Right renal pelvis (tissue), 4 donors: ENCODE measurements around the gene SPHK1. TPM values are rescaled to one million over a fixed set of nuclear protein-coding genes. Genes with fewer than 3 reads are reported as not detected.

ENCODE experiments used
- DNase-seq, 4 donors: peaks; one replicate each; pipeline ENCODE4 v3.0.0-alpha.2; 2013; ENCODE audit warnings: low read depth in 4 of 4, low spot score in 3 of 4, missing footprints in 1 of 4
- polyA plus RNA-seq, 4 donors: library from polyadenylated mRNA; unstranded; fragments of 120-200 nt; gene quantifications; one replicate each; pipeline ENCODE4 v1.2.1, GENCODE V29; 2013; ENCODE audit not compliant: insufficient read length in 4 of 4

The SPHK1 gene
- polyA plus RNA-seq, 4 donors = 1.8 to 4.6 (median 2.7) TPM

DNA sequence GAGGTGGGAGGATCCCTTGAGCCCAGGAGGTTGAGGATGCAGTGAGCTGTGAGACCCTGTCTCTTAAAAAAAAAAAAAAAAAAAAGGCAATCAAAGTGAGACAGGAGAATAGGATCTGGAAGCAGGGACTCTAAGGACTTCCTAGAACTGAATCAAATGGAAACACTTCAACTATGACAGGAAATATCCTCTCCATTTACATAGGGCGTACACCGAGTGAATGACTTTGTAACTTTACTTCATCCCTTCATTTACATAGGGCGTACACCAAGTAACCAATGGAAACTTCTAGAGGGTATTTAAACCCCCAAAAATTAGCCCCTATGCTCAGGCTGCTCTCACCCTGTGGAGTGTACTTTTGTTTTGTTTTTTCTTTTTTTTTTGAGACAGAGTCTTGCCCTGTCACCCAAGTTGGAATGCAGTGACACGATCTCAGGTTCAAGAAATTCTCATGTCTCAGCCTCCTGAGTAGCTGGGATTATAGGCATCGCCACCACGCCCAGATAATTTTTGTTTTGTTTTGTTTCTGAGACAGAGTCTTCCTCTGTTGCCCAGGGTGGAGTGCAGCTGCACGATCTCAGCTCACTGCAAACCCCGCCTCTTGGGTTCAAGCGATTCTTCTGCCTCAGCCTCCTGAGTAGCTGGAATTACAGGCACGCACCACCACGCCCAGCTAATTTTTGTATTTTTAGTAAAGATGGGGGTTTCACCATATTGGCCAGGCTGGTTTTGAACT, 21.1 kb upstream of the SPHK1 start:
- DNase-seq = no peak

- no peak for DNase-seq
Observed at GRCh38 chr17:76365256-76365903, 19.0 kb upstream of the SPHK1 start.

GRCh38 chr17:76366247-76366646, 18.2 kb upstream of the SPHK1 start:
- no peak for DNase-seq

GRCh38 chr17:76367642-76368041, 16.8 kb upstream of the SPHK1 start:
- DNase-seq = no peak

DNA sequence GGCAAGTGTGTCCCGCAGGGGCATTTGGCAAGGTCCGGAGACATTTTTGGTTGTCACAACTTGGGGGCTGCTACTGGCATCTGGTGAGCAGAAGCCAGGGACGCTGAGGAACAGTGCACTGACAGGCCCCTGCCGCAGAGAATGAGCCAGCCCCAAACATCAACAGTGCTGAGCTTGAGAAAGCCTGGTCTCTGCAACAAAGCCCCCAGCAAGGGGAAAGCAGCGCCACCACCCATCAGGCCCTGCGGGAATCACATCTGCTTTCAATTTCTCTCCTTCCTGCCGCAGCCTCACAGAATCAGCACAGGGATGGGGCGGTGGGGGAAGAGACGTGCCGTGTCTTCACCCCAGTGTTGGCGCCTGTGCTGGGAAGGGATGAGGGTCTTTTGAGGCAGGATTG, 15.9 kb upstream of the SPHK1 start:
- no peak for DNase-seq

DNA sequence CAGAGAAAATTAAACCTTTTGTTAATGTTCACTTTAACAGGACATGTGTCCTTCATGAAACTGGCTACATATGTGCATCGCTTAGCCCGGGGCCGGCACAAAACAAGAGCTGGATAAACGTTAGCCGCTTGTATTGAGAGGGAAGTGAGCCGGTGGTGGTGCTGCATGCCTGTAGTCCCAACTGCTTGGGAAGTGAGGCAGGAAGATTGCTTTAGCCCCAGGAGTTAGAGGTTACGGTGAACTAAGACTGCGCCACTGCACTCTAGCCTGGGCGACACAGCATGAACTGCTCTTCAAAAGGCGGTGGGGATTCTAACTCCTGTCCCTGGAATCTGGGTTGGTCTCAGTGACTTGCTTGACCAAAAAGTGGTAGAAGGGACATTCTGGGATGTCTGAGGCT, 15.0 kb upstream of the SPHK1 start:
- no peak for DNase-seq

DNA sequence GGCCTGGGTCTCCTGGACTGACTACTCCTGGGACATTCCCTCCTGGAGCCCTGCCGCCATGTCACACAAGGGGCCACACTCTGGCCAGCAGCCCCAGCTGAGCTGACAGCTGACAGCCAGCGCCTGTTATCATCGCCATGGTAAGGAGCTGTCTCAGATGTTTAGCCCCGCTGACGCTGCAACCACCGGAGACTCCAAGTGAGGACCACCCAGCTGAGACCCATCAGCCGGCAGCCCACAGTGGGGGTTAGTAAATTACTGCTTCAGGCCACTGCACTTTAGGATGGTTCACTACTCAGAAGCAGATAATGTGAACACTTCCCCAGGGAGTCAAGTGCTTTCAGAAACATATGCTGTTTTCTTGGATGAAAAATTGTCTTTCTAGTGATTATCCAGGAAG, 14.6 kb upstream of the SPHK1 start:
- DNase-seq = no peak

DNA sequence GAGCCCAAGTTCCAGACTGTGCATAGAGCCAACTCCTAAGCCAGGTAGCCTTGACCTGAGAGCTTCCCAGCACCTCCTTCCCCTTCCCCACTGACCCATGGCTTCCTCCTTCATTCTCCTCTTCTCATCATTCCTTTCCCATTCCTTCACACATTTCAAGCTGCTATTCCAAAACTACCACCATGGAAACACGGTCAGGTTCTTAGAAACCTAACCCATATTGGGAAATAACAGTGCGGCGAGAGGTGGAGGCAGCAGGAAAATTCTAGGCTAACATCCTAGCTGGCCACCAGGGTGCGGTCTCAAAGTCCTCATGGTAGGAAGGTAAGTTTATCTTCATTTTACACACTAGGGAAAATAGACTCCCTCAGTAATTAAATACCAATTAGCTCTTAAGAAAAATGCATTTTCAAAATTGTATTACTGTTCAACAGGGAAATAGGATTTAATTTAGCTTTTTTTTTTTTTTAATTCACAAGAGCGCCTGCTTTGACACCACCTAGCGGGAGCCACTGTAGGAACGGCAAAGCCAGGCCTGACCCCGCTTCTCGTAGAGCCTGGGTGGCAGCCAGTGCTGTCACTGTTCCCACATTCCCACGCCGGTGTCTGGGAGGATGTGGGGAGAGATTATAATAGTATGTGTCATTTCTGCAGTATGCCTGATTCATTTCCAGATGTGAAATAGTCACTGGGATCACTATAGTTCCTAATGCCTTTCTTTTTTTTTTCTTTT, 14.0 kb upstream of the SPHK1 start:
- DNase-seq = no peak

DNA sequence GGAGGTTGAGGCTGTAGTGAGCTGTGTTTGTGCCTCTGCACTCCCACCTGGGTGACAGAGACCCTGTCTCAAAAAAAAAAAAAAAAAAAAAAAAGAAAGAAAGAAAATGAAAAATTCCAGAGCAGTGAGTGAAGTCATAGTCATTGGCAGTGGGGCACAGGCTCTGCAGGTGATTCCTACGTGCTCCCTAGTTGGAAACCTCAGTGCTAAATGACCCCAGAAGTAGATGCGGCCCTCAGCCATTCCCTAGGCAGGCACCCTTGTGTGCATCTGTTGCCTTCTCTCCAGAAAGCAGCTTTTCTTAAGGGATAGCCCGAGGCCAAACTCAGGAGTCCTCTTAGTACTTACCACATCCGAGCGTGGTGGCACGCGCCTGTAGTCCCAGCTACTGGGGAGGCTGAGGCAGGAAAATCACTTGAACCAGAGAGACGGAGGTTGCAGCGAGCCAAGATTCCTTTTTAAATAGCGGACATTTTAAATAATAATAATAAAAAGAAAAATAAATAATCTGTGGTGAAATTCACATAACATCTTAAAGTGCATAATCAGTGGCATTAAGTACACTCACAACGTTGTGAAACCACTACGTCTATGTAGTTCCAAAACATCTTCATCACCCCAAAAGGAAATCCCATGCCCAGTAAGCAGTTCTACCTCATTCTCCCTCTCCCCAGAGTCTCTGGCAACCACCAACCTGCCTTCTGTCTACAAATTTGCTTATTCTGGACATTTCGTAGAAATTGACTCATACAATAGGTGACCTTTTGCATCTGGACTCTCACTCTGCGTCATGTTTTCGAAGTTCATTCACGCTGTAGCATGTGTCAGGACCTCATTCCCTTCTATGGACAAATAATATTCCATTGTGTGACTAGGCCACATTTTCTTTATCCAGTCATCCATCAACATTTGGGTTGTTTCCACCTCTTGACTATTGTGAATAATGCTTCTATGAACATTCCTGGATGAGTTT, 12.5 kb upstream of the SPHK1 start:
- no peak for DNase-seq

GRCh38 chr17:76376318-76377133, 7.9 kb upstream of the SPHK1 start:
- DNase-seq = no peak

DNA sequence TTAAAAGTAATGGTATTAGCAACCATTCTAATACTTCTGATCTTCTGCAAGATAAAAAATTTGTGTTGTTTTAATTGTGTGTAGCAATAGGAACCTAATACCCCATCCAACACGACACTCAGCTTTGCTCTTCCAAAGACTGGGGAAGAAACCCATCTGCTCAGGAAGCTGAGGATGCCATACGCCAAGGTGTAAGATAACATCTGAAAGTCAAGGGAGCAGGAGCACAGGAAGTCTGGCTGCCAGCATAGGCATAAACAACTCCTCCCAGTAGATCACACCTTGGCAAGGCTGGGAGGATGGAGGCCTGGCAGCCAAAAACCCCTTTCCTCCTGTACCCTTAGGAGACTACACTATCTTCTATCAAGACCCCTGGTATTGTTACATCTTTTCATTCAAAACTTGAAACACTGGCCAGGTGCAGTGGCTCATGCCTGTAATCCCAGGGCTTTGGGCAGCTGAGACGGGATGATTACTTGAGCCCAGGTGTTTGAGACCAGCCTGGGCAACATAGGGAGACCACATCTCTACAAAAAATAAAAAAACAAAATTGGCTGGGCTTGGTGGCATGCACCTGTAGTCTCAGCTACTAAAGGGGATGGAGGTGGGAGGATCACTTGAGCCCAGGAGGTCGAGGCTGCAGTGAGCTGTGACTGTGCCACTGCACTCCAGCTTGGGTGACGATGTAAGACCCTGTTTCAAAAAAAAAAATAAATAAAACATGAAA, 5.7 kb upstream of the SPHK1 start:
- DNase-seq = no peak

DNA sequence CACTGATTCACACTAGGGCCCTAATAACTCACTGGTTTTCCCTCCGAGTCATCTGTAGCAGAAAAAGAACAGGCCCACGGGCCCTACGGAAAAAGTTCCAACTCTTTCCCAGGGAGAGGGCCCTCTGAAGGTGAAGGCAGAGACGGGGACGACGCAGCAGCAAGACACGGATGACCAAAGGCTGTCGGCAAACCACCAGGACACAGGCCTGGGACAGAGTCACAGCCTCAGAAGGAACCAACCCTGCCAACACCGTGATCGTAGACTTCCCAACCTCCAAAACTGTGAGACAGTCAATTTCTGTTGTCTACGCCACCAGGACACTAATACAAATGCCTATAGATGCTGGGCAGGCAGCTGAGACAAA, 5.2 kb upstream of the SPHK1 start:
- DNase-seq = no peak

DNA sequence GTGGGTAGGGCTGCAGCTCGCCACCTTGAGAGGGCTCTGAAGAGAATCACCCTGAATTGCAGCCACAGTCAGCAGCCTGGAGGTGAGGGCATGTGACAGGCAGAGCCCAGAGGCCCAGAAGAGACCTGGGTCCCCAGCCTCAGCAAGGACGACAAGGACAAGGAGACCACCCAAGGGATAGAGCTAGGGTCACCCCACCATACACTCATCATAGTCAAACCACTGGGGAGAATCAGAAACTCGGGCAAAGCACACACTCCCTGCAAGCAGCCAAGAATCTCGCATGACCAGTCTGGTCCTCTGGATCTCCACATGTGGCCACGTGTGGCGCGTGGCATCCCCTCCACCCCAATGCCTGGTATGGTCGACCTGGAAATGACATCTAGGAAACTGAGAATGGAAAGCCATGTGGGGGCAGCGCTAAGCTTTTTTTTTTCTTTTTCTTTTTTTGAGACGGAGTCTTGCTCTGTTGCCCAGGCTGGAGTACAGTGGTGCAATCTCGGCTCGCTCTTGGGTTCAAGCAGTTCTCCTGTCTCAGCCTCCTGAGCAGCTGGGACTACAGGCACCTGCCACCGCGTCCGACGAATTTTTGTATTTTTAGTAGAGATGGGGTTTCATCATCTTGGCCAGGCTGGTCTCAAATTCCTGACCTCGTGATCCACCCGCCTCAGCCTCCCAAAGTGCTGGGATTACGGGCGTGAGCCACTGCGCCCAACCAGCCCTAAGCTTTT, 4.6 kb upstream of the SPHK1 start:
- DNase-seq = no peak

DNA sequence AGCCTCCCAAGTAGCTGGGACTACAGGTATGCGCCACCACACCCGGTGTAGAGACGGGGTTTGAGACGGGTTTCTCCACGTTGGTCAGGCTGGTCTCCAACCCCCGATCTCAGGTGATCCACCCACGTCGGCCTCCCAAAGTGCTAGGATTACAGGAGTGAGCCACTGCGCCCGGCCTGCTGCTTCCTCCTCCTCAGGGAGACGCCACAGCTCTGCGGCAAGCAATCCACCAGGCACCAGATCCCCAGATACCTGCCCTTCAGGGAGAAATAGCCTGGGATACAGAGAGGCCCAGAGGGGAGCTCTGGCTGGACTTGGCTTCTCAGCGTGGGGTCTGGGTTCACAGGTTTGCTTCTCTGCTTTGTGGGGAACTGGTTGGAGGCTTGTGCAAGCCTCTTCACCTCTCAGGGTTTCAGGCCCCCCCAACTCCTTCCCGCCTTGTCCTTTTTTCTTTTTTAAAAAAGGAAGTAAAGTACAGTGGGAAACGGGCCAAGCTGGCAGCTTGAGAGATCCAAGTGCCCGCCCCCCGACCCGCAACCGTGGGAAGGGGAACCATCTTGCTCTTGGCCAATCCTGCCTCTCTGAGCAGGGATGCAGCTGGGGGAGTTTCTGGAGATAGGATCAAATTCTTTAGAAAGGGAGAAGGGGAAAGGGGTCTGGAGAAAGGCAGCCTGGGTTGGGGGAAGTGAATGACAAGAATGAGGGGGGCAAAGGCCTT, 2.6 kb upstream of the SPHK1 start:
- no peak for DNase-seq

DNA sequence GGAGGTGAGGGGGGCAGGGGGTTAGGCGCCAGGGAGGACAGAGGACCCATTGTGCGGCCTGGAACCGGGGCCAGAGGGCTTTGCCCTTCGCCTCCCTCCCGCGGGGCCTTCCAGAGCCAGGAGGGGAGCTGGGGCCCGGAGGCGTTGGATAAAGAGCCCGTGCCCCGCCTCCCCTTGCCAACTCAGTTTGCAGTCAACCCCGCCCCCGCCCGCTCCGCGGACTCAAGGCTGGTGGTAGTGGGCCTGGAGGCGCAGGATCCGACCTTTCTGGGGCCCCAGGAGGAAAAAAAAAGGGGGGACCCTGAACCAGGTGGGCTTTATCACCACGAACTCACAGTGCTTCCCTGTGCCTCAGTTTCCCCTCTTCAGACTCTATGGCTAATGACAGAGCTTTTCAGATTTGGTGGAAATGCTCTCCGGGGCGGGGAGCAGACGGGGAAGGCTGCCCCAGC, 2.0 kb upstream of the SPHK1 start:
- no peak for DNase-seq

GRCh38 chr17:76382803-76383545, 1.4 kb upstream of the SPHK1 start:
- DNase-seq = no peak

- DNase-seq = no peak
Observed at GRCh38 chr17:76383546-76384221, 725 bp upstream of the SPHK1 start.
